SK-N-SH treated with all-trans-retinoic acid at 6 μM for 48 hours (cell line): ENCODE results near the gene XYLT2.
A peak's percentile ranks its signal among the peaks of the same experiment; 100 is the strongest.

ENCODE experiments used
- ATAC-seq: fragments of 200-7000 bp; cut with Tn5 transposase; 3 replicates; pipeline ENCODE4 v1.9.1; 2020; ENCODE audit warnings: mild to moderate bottlenecking, moderate library complexity
- ARNTL ChIP-seq: fragments of 450-650 bp; formaldehyde crosslinking; IDR thresholded peaks from 2 replicates; pipeline ENCODE4 v1.5.0; 2020; ENCODE audit warnings: low read depth, mild to moderate bottlenecking, moderate library complexity, borderline replicate concordance
- BACH2 ChIP-seq: fragments of 250-450 bp; sonication (Bioruptor Pico); IDR thresholded peaks from 2 replicates; pipeline ENCODE4 v1.9.0; 2021; ENCODE audit warnings: mild to moderate bottlenecking, borderline replicate concordance
- CSDC2 ChIP-seq: fragments of 250-450 bp; sonication (Bioruptor Pico); IDR thresholded peaks from 2 replicates; pipeline ENCODE4 v1.5.0; 2020; ENCODE audit warnings: mild to moderate bottlenecking, moderate library complexity
- ESRRG ChIP-seq: fragments of 250-450 bp; sonication (Bioruptor Pico); IDR thresholded peaks from 2 replicates; pipeline ENCODE4 v1.6.1; 2021; ENCODE audit warnings: mild to moderate bottlenecking
- GLIS3 ChIP-seq: fragments of 250-450 bp; sonication (Bioruptor Pico); IDR thresholded peaks from 2 replicates; pipeline ENCODE4 v1.5.0; 2020; ENCODE audit warnings: mild to moderate bottlenecking, moderate library complexity
- ISL1 ChIP-seq: fragments of 250-450 bp; sonication (Bioruptor Pico); IDR thresholded peaks from 2 replicates; pipeline ENCODE4 v2.1.2; 2022; ENCODE audit warnings: mild to moderate bottlenecking, moderate library complexity
- OSR1 ChIP-seq: fragments of 250-450 bp; sonication (Bioruptor Pico); IDR thresholded peaks from 2 replicates; pipeline ENCODE4 v1.8.0; 2022; ENCODE audit warnings: moderate library complexity, mild to moderate bottlenecking, inconsistent platforms
- PPARA ChIP-seq: fragments of 250-450 bp; sonication (Bioruptor Pico); IDR thresholded peaks from 2 replicates; pipeline ENCODE4 v1.5.0; 2020; ENCODE audit warnings: mild to moderate bottlenecking, borderline replicate concordance
- RARB ChIP-seq: fragments of 250-450 bp; sonication (Bioruptor Pico); IDR thresholded peaks from 2 replicates; pipeline ENCODE4 v1.8.0; 2021; ENCODE audit warnings: mild to moderate bottlenecking, moderate library complexity
- SNAI2 ChIP-seq: fragments of 250-450 bp; sonication (Bioruptor Pico); IDR thresholded peaks from 2 replicates; pipeline ENCODE4 v1.5.0; 2020; ENCODE audit warnings: mild to moderate bottlenecking, moderate library complexity
- TCF4 ChIP-seq: fragments of 250-450 bp; sonication (Bioruptor Pico); IDR thresholded peaks from 2 replicates; pipeline ENCODE4 v1.8.0; 2021; ENCODE audit warnings: mild to moderate bottlenecking, moderate library complexity, borderline replicate concordance
- ZC3H10 ChIP-seq: fragments of 250-450 bp; sonication (Bioruptor Pico); IDR thresholded peaks from 2 replicates; pipeline ENCODE4 v1.5.1; 2021; ENCODE audit warnings: mild to moderate bottlenecking, moderate library complexity
- ZFP3 ChIP-seq: fragments of 250-450 bp; sonication (Bioruptor Pico); IDR thresholded peaks from 2 replicates; pipeline ENCODE4 v1.5.0; 2020; ENCODE audit warnings: mild to moderate bottlenecking, moderate library complexity
- ZFP30 ChIP-seq: fragments of 450-650 bp; formaldehyde crosslinking; IDR thresholded peaks from 2 replicates; pipeline ENCODE4 v1.5.0; 2022; ENCODE audit warnings: mild to moderate bottlenecking, moderate library complexity
- ZNF565 ChIP-seq: fragments of 450-650 bp; formaldehyde crosslinking; conservative IDR thresholded peaks from 2 replicates; pipeline ENCODE4 v1.5.0; 2020; ENCODE audit warnings: low read depth, mild to moderate bottlenecking, moderate library complexity
- ZNF70 ChIP-seq: fragments of 450-650 bp; formaldehyde crosslinking; IDR thresholded peaks from 2 replicates; pipeline ENCODE4 v1.5.0; 2020; ENCODE audit warnings: mild to moderate bottlenecking, moderate library complexity
- ZNF8 ChIP-seq: fragments of 450-650 bp; formaldehyde crosslinking; IDR thresholded peaks from 2 replicates; pipeline ENCODE4 v1.5.0; 2020; ENCODE audit warnings: mild to moderate bottlenecking, moderate library complexity
- TF ChIP-seq, protein P1 (sequence below): fragments of 250-450 bp; sonication (Bioruptor Pico); IDR thresholded peaks from 2 replicates; pipeline ENCODE4 v1.5.1; 2021; ENCODE audit warnings: mild to moderate bottlenecking, moderate library complexity
- TF ChIP-seq, protein P2 (sequence below): fragments of 250-450 bp; sonication (Bioruptor Pico); IDR thresholded peaks from 2 replicates; pipeline ENCODE4 v1.5.0; 2020; ENCODE audit warnings: mild to moderate bottlenecking, moderate library complexity
- TF ChIP-seq, protein P3 (sequence below): fragments of 250-450 bp; sonication (Bioruptor Pico); IDR thresholded peaks from 2 replicates; pipeline ENCODE4 v1.5.1; 2020; ENCODE audit warnings: low read depth, mild to moderate bottlenecking, moderate library complexity

Gene XYLT2

DNA sequence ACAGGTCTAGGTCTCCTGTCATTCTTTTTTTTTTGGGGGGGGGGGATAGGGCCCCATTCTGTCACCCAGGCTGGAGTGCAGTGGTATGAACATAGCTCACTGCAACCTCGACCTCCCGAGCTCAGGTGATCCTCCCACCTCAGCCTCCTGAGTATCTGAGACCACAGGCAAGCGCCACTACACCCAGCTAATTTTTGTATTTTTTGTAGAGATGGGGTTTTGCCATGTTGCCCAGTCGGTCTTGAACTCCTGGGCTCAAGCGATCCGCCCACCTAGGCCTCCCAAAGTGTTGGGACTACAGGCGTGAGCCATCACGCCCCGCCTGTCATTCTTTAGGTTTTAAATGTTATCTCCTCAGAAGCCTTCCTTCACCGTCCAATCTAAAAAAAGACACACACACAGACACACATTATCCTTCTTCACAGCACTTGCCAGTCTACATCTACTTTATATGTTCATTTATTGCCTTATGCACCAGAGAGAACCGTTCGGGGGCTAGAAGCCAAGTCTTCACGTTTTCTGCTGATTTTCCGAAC lies 26.4 kb downstream of the XYLT2 start:
- TF ChIP-seq, protein P1, sequence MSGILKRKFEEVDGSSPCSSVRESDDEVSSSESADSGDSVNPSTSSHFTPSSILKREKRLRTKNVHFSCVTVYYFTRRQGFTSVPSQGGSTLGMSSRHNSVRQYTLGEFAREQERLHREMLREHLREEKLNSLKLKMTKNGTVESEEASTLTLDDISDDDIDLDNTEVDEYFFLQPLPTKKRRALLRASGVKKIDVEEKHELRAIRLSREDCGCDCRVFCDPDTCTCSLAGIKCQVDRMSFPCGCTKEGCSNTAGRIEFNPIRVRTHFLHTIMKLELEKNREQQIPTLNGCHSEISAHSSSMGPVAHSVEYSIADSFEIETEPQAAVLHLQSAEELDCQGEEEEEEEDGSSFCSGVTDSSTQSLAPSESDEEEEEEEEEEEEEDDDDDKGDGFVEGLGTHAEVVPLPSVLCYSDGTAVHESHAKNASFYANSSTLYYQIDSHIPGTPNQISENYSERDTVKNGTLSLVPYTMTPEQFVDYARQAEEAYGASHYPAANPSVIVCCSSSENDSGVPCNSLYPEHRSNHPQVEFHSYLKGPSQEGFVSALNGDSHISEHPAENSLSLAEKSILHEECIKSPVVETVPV (CRISPR knock-in tag), result no peak
- TF ChIP-seq CSDC2 (no peak), RARB (CRISPR knock-in tag) (no peak), GLIS3 (no peak), ESRRG (CRISPR knock-in tag) (no peak), ZNF70 (CRISPR knock-in tag) (no peak), ARNTL (CRISPR knock-in tag) (no peak), PPARA (no peak), OSR1 (CRISPR knock-in tag) (no peak), TCF4 (CRISPR knock-in tag) (no peak), ZNF8 (no peak), SNAI2 (CRISPR knock-in tag) (no peak), ZFP30 (CRISPR knock-in tag) (no peak), ZNF565 (CRISPR knock-in tag) (no peak)
- TF ChIP-seq, protein P2, sequence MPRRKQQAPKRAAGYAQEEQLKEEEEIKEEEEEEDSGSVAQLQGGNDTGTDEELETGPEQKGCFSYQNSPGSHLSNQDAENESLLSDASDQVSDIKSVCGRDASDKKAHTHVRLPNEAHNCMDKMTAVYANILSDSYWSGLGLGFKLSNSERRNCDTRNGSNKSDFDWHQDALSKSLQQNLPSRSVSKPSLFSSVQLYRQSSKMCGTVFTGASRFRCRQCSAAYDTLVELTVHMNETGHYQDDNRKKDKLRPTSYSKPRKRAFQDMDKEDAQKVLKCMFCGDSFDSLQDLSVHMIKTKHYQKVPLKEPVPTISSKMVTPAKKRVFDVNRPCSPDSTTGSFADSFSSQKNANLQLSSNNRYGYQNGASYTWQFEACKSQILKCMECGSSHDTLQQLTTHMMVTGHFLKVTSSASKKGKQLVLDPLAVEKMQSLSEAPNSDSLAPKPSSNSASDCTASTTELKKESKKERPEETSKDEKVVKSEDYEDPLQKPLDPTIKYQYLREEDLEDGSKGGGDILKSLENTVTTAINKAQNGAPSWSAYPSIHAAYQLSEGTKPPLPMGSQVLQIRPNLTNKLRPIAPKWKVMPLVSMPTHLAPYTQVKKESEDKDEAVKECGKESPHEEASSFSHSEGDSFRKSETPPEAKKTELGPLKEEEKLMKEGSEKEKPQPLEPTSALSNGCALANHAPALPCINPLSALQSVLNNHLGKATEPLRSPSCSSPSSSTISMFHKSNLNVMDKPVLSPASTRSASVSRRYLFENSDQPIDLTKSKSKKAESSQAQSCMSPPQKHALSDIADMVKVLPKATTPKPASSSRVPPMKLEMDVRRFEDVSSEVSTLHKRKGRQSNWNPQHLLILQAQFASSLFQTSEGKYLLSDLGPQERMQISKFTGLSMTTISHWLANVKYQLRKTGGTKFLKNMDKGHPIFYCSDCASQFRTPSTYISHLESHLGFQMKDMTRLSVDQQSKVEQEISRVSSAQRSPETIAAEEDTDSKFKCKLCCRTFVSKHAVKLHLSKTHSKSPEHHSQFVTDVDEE, result no peak
- ATAC-seq, result peak; percentile 10

DNA sequence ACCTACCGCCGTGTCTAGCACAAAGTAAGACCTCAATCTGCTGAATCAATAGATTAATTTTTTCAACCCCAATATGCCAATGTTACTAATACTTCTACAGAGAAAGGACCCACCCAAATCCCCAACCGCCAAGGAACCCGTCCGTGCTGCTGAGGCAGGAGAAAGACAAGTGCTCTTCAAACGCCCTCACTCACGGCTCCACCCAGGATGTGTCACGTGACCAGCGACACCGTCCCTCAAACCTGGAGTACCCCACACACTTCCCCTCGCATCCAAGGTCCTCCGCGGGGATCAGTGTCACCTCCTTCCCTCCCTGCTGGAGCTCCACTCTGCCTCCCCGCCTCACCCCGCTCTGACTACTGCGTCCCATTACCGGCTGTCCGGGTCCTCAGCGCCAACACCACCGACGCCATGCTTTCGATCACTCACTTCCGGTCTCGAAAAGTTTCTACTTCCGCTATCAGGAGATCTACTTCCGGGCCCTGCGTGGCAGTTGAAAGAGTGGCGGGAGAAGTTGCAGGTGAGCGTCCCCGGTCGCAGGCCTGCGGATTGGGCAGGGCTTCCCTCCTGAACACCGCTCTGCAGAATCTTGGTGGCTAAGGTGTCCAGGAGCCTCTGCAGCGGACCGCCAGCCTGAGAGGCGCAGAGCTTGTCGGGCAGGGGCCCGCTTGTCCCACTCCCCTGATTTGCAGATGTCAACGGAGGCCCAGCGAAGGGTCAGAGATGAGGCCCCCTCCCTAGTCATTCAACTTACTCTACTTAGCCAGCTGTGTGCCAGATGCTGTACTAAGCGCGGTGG lies 27.0 kb downstream of the XYLT2 start, which contains the start of the genes EME1 and MRPL27:
TSS of gene EME1 (plus strand) at position 472 of the 799 bp plus-strand sequence. CDS start 1,980 bp downstream, outside the sequence.
TSS of gene MRPL27 (minus strand) at position 427 of the 799 bp plus-strand sequence. CDS start at position 413, 14 bp downstream.
- ATAC-seq, result peak; percentile 96
- TF ChIP-seq ZFP30 (CRISPR knock-in tag) (no peak), RARB (CRISPR knock-in tag) (peak; percentile 50; the same call in 1 of the 2 replicates), ZFP3 (CRISPR knock-in tag) (peak; percentile 78), ZNF70 (CRISPR knock-in tag) (peak; percentile 13; the same call in 1 of the 2 replicates), CSDC2 (peak; percentile 47; the same call in 1 of the 2 replicates), PPARA (no peak), SNAI2 (CRISPR knock-in tag) (peak; percentile 48; the same call in 1 of the 2 replicates)
- TF ChIP-seq, protein P2, result peak; percentile 17; the same call in 1 of the 2 replicates

DNA sequence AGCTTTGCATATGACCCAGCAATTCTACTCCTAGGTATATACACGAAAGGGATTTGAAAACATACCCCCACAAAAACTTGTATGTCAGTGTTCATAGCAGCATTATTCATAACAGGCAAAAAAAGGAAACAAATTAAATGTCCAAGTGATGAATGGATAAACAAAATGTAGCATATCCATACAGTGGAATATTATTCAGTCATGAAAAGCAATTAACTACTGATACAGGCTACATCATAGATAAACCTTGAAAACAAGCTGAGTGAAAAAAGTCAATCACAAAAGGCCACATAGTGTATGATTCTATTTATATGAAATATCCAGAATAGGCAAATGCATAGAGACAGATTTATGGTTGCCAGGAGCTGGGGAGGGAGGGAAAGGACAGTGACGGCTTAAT lies 27.8 kb downstream of the XYLT2 start:
- no peak for ATAC-seq
- TF ChIP-seq CSDC2 (no peak), BACH2 (no peak), GLIS3 (no peak), ZFP3 (CRISPR knock-in tag) (no peak), RARB (CRISPR knock-in tag) (no peak), ISL1 (no peak), ZNF8 (no peak), ZC3H10 (CRISPR knock-in tag) (no peak), ZNF565 (CRISPR knock-in tag) (no peak), SNAI2 (CRISPR knock-in tag) (no peak), ARNTL (CRISPR knock-in tag) (no peak)
- TF ChIP-seq, protein P3, sequence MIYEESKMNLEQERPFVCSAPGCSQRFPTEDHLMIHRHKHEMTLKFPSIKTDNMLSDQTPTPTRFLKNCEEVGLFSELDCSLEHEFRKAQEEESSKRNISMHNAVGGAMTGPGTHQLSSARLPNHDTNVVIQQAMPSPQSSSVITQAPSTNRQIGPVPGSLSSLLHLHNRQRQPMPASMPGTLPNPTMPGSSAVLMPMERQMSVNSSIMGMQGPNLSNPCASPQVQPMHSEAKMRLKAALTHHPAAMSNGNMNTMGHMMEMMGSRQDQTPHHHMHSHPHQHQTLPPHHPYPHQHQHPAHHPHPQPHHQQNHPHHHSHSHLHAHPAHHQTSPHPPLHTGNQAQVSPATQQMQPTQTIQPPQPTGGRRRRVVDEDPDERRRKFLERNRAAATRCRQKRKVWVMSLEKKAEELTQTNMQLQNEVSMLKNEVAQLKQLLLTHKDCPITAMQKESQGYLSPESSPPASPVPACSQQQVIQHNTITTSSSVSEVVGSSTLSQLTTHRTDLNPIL (CRISPR knock-in tag), result no peak
- TF ChIP-seq, protein P2, result no peak
- TF ChIP-seq, protein P1 (CRISPR knock-in tag), result no peak
